ENCODE measurements around the gene LRRC3.

LRRC3 gene

DNA sequence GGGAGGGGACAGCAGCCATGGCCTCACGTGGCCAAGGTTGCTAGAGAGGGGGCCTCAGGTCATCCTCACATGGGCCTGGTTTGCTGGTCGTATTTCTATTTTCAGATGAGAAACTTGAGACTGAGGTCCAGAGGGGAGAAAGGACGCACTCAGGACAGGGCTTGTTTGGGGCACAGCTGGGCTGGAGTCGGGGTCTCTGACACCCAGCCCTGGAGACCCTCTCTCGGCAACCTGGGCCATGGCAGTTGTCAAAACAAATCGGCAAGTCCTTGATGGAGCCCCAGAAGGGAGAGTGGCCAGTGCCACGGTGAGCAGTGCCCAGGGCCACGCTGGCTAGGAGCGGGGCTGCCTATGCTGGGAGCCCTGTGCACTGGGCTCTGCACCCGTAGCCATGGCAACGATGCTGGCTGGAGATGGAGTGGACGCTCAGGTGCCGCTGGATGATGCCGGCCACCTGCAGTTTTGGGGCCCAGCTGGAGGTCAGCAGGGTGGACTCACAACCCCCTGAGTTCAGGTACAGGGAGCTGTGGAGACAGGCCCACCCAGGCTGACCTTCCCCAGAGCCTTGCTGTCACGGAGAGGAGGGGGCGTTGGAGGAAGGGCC lies 11.1 kb downstream of the LRRC3 start:
- H3K9me3 ChIP-seq (ENCODE audit: low read length): no peaks in the 10 kb centered on the region
- TF ChIP-seq CTCF (IDR thresholded peaks at IDR 0.05; ENCODE audit: low read length) (no peak), EZH2 (IDR thresholded peaks at IDR 0.05; ENCODE audit: borderline replicate concordance, low read length) (no peak)
- no peaks in the 10 kb centered on the region for H3K36me3 ChIP-seq (ENCODE audit: insufficient read depth, low read length)
- no peaks in the 10 kb centered on the region for H3K4me1 ChIP-seq (ENCODE audit: insufficient read depth, low read length, severe bottlenecking)
- H3K27ac ChIP-seq (ENCODE audit: low read depth, low read length, poor library complexity, severe bottlenecking): no peak overlapping the region
- H3K9me2 ChIP-seq (ENCODE audit: low read depth, low read length): no peaks in the 10 kb centered on the region
- no peaks in the 10 kb centered on the region for H3K79me2 ChIP-seq (ENCODE audit: insufficient read depth, low read length)
- no peaks in the 10 kb centered on the region for H3F3A ChIP-seq (ENCODE audit: insufficient read depth, low read length)
- no peak overlapping the region for H3K4me2 ChIP-seq (ENCODE audit: low read length)
- no peak overlapping the region for H3K4me3 ChIP-seq (ENCODE audit: low read depth, low read length, poor library complexity, severe bottlenecking)
- H3K9ac ChIP-seq (ENCODE audit: low read length): no peak overlapping the region
- H2AFZ ChIP-seq (ENCODE audit: low read length): no peak overlapping the region
- peaks cover 8% of the 10 kb centered on the region; the same call in 1 of the 2 replicates for H3K27me3 ChIP-seq (ENCODE audit: insufficient read depth, low read length)
- H4K20me1 ChIP-seq (ENCODE audit: insufficient read depth, low read length): no peaks in the 10 kb centered on the region

DNA sequence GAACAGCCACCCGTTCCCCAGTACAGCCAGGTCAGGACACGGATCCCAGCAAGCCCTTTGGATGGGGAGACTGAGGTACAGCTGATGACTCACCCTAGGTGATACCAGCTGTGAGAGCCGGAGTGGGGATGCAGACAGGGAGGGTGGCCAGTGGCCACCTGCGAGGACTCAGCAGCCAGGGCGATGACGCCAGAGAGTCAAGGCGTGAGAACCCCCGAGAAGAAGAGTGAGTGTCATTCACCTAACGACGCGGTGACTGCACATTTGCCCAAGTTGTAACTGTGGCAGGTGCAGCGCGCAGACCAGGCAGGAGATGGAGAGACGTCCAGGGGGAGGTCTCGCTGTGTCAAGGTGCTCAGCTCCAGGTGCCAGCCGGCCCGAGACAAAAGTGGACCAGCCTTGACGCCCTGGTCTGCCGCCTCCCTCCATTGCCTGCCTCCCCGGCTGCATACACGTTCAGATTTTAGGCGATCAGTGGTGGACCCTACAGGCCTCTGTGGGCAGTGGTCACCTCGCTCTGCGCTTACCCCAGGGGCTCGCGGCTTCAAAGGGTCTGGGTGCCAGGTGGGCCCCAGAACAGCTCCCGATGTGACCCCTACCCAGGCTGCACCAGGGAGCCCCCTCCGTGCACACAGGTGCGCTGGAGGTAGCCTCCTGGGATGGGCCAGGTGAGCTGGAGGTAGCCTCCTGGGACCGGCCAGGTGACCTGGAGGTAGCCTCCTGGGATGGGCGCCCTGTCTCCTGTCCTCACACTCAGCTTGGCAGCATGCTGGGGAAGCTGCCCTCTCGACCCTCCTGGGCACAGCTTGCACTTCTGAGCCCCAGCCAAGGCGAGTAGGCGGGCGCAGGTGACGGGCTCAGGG lies 11.9 kb downstream of the LRRC3 start:
- no peak overlapping the region for H3K4me2 ChIP-seq (ENCODE audit: low read length)
- H3K36me3 ChIP-seq (ENCODE audit: insufficient read depth, low read length): no peaks in the 10 kb centered on the region
- no peaks in the 10 kb centered on the region for H3K9me2 ChIP-seq (ENCODE audit: low read depth, low read length)
- no peak overlapping the region for H3K27ac ChIP-seq (ENCODE audit: low read depth, low read length, poor library complexity, severe bottlenecking)
- no peak overlapping the region for H3K9ac ChIP-seq (ENCODE audit: low read length)
- H3K79me2 ChIP-seq (ENCODE audit: insufficient read depth, low read length): no peaks in the 10 kb centered on the region
- H3K27me3 ChIP-seq (ENCODE audit: insufficient read depth, low read length): peaks cover 8% of the 10 kb centered on the region; the same call in 1 of the 2 replicates
- no peaks in the 10 kb centered on the region for H3K4me1 ChIP-seq (ENCODE audit: insufficient read depth, low read length, severe bottlenecking)
- H3K4me3 ChIP-seq (ENCODE audit: low read depth, low read length, poor library complexity, severe bottlenecking): no peak overlapping the region
- H4K20me1 ChIP-seq (ENCODE audit: insufficient read depth, low read length): no peaks in the 10 kb centered on the region
- H3F3A ChIP-seq (ENCODE audit: insufficient read depth, low read length): no peaks in the 10 kb centered on the region
- no peak overlapping the region for H2AFZ ChIP-seq (ENCODE audit: low read length)
- no peaks in the 10 kb centered on the region for H3K9me3 ChIP-seq (ENCODE audit: low read length)
- TF ChIP-seq EZH2 (IDR thresholded peaks at IDR 0.05; ENCODE audit: borderline replicate concordance, low read length): no peak
- TF ChIP-seq CTCF (IDR thresholded peaks at IDR 0.05; ENCODE audit: low read length): no peak

DNA sequence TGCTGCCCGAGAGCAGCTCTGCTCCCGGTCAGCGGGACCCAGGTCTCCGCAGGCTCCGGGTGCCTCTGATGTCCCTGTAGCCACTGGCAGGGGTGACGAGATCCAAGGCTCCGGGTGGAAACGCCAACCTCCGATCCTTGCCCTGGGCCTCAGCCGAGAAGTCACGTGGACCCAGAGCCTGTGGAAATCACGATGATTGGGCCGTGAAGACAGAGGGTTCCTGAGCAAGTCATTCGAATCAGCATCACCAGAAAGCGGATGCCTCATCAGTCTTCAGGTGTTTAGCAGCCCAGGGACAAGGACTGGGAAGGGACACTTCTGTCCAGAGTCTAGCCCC lies 12.5 kb downstream of the LRRC3 start:
- Histone ChIP-seq H2AFZ (ENCODE audit: low read length) (no peak overlapping the region), H3K27ac (ENCODE audit: low read depth, low read length, poor library complexity, severe bottlenecking) (no peak overlapping the region), H3K27me3 (ENCODE audit: insufficient read depth, low read length) (peaks cover 8% of the 10 kb centered on the region; the same call in 1 of the 2 replicates), H3K9ac (ENCODE audit: low read length) (no peak overlapping the region), H3K36me3 (ENCODE audit: insufficient read depth, low read length) (no peaks in the 10 kb centered on the region), H3K4me1 (ENCODE audit: insufficient read depth, low read length, severe bottlenecking) (no peaks in the 10 kb centered on the region), H4K20me1 (ENCODE audit: insufficient read depth, low read length) (no peaks in the 10 kb centered on the region), H3K4me2 (ENCODE audit: low read length) (no peak overlapping the region), H3K79me2 (ENCODE audit: insufficient read depth, low read length) (no peaks in the 10 kb centered on the region), H3F3A (ENCODE audit: insufficient read depth, low read length) (no peaks in the 10 kb centered on the region), H3K9me2 (ENCODE audit: low read depth, low read length) (no peaks in the 10 kb centered on the region), H3K9me3 (ENCODE audit: low read length) (no peaks in the 10 kb centered on the region), H3K4me3 (ENCODE audit: low read depth, low read length, poor library complexity, severe bottlenecking) (no peak overlapping the region)
- TF ChIP-seq EZH2 (IDR thresholded peaks at IDR 0.05; ENCODE audit: borderline replicate concordance, low read length) (no peak), CTCF (IDR thresholded peaks at IDR 0.05; ENCODE audit: low read length) (no peak)
